Thyroid gland (tissue), 4 donors: ENCODE data around the gene CCDC152.
"Not testable (repeated sequence)": the region's sequence is repeated elsewhere in the genome, so short reads cannot be mapped to it uniquely, and the experiment has no call there.

Experiments
- POLR2A ChIP-seq, 2 donors: fragments of 450-650 bp; IDR thresholded peaks; one replicate each; pipeline ENCODE4 v1.6.1; 2017; ENCODE audit warnings: antibody characterized with exemption in 2 of 2, mild to moderate bottlenecking in 2 of 2, moderate library complexity in 1 of 2
- TF ChIP-seq, protein P1 (sequence below), 6 experiments: fragments of 200-600 bp in 3 of 6; fragments of 450-650 bp in 3 of 6; sonication (generic) in 3 of 6; IDR thresholded peaks; one replicate each; pipeline ENCODE4 v1.5.1; 2016 to 2019; ENCODE audit warnings: antibody characterized with exemption in 6 of 6, mild to moderate bottlenecking in 2 of 6, inconsistent platforms in 1 of 6, moderate library complexity in 1 of 6

GRCh38 chr5:42816546-42816945 lies 59.9 kb downstream of the CCDC152 start:
- TF ChIP-seq, protein P1, sequence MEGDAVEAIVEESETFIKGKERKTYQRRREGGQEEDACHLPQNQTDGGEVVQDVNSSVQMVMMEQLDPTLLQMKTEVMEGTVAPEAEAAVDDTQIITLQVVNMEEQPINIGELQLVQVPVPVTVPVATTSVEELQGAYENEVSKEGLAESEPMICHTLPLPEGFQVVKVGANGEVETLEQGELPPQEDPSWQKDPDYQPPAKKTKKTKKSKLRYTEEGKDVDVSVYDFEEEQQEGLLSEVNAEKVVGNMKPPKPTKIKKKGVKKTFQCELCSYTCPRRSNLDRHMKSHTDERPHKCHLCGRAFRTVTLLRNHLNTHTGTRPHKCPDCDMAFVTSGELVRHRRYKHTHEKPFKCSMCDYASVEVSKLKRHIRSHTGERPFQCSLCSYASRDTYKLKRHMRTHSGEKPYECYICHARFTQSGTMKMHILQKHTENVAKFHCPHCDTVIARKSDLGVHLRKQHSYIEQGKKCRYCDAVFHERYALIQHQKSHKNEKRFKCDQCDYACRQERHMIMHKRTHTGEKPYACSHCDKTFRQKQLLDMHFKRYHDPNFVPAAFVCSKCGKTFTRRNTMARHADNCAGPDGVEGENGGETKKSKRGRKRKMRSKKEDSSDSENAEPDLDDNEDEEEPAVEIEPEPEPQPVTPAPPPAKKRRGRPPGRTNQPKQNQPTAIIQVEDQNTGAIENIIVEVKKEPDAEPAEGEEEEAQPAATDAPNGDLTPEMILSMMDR (IDR thresholded peaks at IDR 0.05) = not testable (repeated sequence)
- TF ChIP-seq POLR2A (IDR thresholded peaks at IDR 0.05) = not testable (repeated sequence)
